Endothelial cell of umbilical vein (primary cell): ENCODE measurements around the gene AMER3. TPM values are rescaled to one million over a fixed set of nuclear protein-coding genes. Genes with fewer than 3 reads are reported as not detected.

Experiments used
- BruUV-seq: library from RNA; stranded (reverse); fragments of 400-500 nt; replicated peaks from 2 replicates; lab custom pipeline; 2021; lab: Mats Ljungman, UMichigan
- CTCF ChIA-PET: fragments of 300-600, 350-600 bp; sonication (Branson Sonifier 250); formaldehyde crosslinking; loops from one replicate; lab custom pipeline; 2021; ENCODE audit warnings: antibody characterized with exemption, inconsistent platforms; lab: Charles Lee
- POLR2A ChIA-PET: fragments of 300-600, 350-600 bp; sonication (Branson Sonifier 250); formaldehyde crosslinking; loops from one replicate; lab custom pipeline; 2021; ENCODE audit warnings: antibody characterized with exemption, inconsistent platforms; lab: Charles Lee
- DNase-seq: peaks from one replicate; pipeline ENCODE4 v3.0.0-alpha.2; 2011; ENCODE audit warnings: low read depth, low spot score
- FAIRE-seq: peaks from 2 replicates; lab custom pipeline; 2011; peaks lifted over from hg19 to GRCh38; lab: Jason Lieb, UNC
- H2AFZ ChIP-seq: 2 replicates; pipeline ENCODE4 v1.6.0; 2012; ENCODE audit warnings: low read depth, low read length, control low read depth, inconsistent platforms
- H3K27ac ChIP-seq: 2 replicates; pipeline ENCODE4 v1.5.1; 2011; ENCODE audit warnings: low read depth, mild to moderate bottlenecking, control low read depth, low read length, moderate library complexity; ENCODE audit not compliant: insufficient read depth
- H3K27me3 ChIP-seq, 2 experiments: 2 replicates each; pipeline versions ENCODE4 v1.6.0 to v1.6.1; 2011; ENCODE audit warnings: low read length in 2 of 2, mixed read lengths in 1 of 2; ENCODE audit not compliant: control insufficient read depth in 2 of 2, insufficient read depth in 2 of 2
- H3K36me3 ChIP-seq, 2 experiments: 2 replicates in 1 of 2; 3 replicates in 1 of 2; pipeline ENCODE4 v1.5.1; 2011; ENCODE audit warnings: low read length in 2 of 2, mild to moderate bottlenecking in 1 of 2, moderate library complexity in 1 of 2; ENCODE audit not compliant: control insufficient read depth in 2 of 2, insufficient read depth in 2 of 2; ENCODE audit errors: extremely low read depth in 1 of 2
- H3K4me1 ChIP-seq: 3 replicates; pipeline ENCODE4 v1.5.1; 2011; ENCODE audit warnings: mild to moderate bottlenecking, low read length; ENCODE audit not compliant: control insufficient read depth, insufficient read depth; ENCODE audit errors: extremely low read depth
- H3K4me2 ChIP-seq: 2 replicates; pipeline ENCODE4 v1.6.1; 2011; ENCODE audit warnings: low read length, control low read depth, mixed read lengths; ENCODE audit not compliant: insufficient read depth
- H3K4me3 ChIP-seq, 3 experiments: fragments of 200-600 bp in 1 of 3; sonication (generic), shearing (Covaris generic) in 1 of 3; replicated peaks in 1 of 3; 2 replicates each; pipeline ENCODE4 v1.5.1; 2011 to 2016; ENCODE audit warnings: control low read depth in 3 of 3, low read length in 3 of 3, mild to moderate bottlenecking in 2 of 3, inconsistent platforms in 1 of 3, low read depth in 1 of 3, moderate library complexity in 1 of 3; ENCODE audit not compliant: insufficient read depth in 1 of 3
- H3K79me2 ChIP-seq: 2 replicates; pipeline ENCODE4 v1.6.0; 2012; ENCODE audit warnings: low read length, inconsistent platforms; ENCODE audit not compliant: control insufficient read depth, insufficient read depth
- H3K9ac ChIP-seq: replicated peaks from 2 replicates; pipeline ENCODE3; 2011; ENCODE audit warnings: low read length, control low read depth; ENCODE audit not compliant: insufficient read depth; ENCODE audit errors: extremely low read depth
- H3K9me1 ChIP-seq: replicated peaks from 3 replicates; pipeline ENCODE4 v1.6.0; 2011; ENCODE audit warnings: mild to moderate bottlenecking, low read length; ENCODE audit not compliant: control insufficient read depth, insufficient read depth; ENCODE audit errors: extremely low read depth
- H3K9me3 ChIP-seq: replicated peaks from 2 replicates; pipeline ENCODE4 v1.5.1; 2012; ENCODE audit warnings: low read length, inconsistent platforms; ENCODE audit not compliant: control insufficient read depth, insufficient read depth
- H4K20me1 ChIP-seq: replicated peaks from 2 replicates; pipeline ENCODE3; 2011; ENCODE audit warnings: mild to moderate bottlenecking, low read length; ENCODE audit not compliant: control insufficient read depth, insufficient read depth; ENCODE audit errors: extremely low read depth
- EZH2 ChIP-seq: IDR thresholded peaks from 2 replicates; pipeline ENCODE4 v1.6.1; 2012; ENCODE audit warnings: borderline replicate concordance, low read depth, mild to moderate bottlenecking, moderate library complexity, low read length, inconsistent platforms; ENCODE audit not compliant: severe bottlenecking
- FOS ChIP-seq: IDR thresholded peaks from 2 replicates; pipeline ENCODE4 v1.6.1; 2011; ENCODE audit warnings: mild to moderate bottlenecking, low read length, moderate library complexity, borderline replicate concordance; ENCODE audit not compliant: insufficient read depth
- GATA2 ChIP-seq: IDR thresholded peaks from 2 replicates; pipeline ENCODE4 v1.7.0; 2011; ENCODE audit warnings: low read depth, mild to moderate bottlenecking, moderate library complexity, mixed read lengths, low read length; ENCODE audit not compliant: insufficient read length, insufficient read depth
- JUN ChIP-seq: IDR thresholded peaks from 2 replicates; pipeline ENCODE4 v1.6.1; 2011; ENCODE audit warnings: borderline replicate concordance, low read depth; ENCODE audit not compliant: insufficient read length, insufficient read depth
- MYC ChIP-seq: IDR thresholded peaks from one replicate; pipeline ENCODE4 v1.6.1; 2011; ENCODE audit warnings: mild to moderate bottlenecking, low read depth, low read length
- dilution Hi-C: fragments of 300-500 bp; cut with MboI; formaldehyde crosslinking; loops from one replicate; pipeline ENCODE4 v1.15.0; 2019; ENCODE audit warnings: low sequenced_read_pairs; ENCODE audit not compliant: extremely low pct_ligation_motif_present
- intact Hi-C: fragments of 100-400 bp; cut with micrococcal nuclease; formaldehyde crosslinking; loops from one replicate; pipeline ENCODE4 v1.10.0; 2022
- polyA plus RNA-seq, 4 experiments: library from polyadenylated mRNA; depleted of rRNA in 3 of 4; stranded (reverse) in 3 of 4; unstranded in 1 of 4; fragments of >200 nt; gene quantifications; 2 replicates each; pipeline versions ENCODE4 v1.2.1 to v1.2.3, GENCODE V29; 2011 to 2012; ENCODE audit warnings: missing spikeins in 1 of 4
- total RNA-seq: library from RNA; stranded (reverse); gene quantifications from 2 replicates; pipeline ENCODE4 v1.2.3, GENCODE V29; 2021
- TF ChIP-seq, protein P1 (sequence below), 2 donors: IDR thresholded peaks; 1 replicate in 1 of 2; 2 replicates in 1 of 2; pipeline ENCODE4 v1.5.1; 2011; ENCODE audit warnings: low read length in 2 of 2, mild to moderate bottlenecking in 2 of 2, moderate library complexity in 2 of 2, control low read depth in 1 of 2, inconsistent platforms in 1 of 2, low read depth in 1 of 2; ENCODE audit not compliant: insufficient read depth in 1 of 2; ENCODE audit errors: extremely low read depth in 1 of 2
- TF ChIP-seq, protein P2 (sequence below): IDR thresholded peaks from 2 replicates; pipeline ENCODE4 v1.6.1; 2011; ENCODE audit not compliant: insufficient read depth, insufficient read length

Gene AMER3
- total and polyA plus RNA-seq, 2 donors (not counting 3 experiments of a cell fraction or from before 2014, with no cell fraction given), result not detected

DNA sequence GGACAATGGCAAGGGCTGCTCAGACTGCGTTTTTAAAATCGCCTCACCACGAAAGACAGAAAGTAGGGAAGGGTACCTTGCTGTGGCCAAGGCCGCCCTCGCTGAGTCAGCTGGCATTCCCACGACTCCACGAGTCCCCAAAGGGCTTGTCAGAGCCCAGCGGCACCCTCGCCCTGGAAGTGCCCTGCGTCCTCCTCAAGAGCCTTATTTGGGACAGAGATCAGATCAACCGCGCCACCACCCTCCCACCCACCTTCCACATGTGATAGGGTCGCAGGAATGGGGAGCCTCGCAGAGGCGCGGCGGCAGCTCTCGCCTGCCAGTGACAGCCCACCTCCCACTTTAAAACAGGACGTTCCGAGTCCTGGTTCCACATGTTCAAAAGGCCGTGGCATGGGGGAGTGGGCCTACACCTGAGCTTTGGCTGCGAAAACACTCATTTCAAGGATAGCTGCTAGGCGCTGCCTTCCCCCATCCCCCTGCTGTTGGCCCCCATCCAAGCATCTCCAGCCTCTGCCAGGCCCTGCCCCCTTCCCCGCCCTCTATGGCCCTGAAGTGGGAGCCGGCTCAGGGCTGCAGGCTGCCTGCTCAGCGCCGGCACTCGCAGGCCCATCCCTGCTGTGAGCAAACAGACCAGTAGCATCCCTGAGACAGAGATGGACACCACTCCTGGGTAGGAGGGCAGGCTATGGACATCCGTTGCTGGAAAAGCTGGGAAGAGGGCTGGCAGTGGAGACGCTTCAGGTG, 43.3 kb downstream of the AMER3 start:
- H3K9me3 ChIP-seq, result no peaks in the 10 kb centered on the region
- FAIRE-seq, result no peak
- peak overlapping the region; percentile 98 for H2AFZ ChIP-seq
- POLR2A ChIA-PET, result no interaction called here
- H3K4me1 ChIP-seq, result peaks cover 7% of the 10 kb centered on the region
- dilution Hi-C loops, result no loop called here
- TF ChIP-seq, protein P1, sequence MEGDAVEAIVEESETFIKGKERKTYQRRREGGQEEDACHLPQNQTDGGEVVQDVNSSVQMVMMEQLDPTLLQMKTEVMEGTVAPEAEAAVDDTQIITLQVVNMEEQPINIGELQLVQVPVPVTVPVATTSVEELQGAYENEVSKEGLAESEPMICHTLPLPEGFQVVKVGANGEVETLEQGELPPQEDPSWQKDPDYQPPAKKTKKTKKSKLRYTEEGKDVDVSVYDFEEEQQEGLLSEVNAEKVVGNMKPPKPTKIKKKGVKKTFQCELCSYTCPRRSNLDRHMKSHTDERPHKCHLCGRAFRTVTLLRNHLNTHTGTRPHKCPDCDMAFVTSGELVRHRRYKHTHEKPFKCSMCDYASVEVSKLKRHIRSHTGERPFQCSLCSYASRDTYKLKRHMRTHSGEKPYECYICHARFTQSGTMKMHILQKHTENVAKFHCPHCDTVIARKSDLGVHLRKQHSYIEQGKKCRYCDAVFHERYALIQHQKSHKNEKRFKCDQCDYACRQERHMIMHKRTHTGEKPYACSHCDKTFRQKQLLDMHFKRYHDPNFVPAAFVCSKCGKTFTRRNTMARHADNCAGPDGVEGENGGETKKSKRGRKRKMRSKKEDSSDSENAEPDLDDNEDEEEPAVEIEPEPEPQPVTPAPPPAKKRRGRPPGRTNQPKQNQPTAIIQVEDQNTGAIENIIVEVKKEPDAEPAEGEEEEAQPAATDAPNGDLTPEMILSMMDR (IDR thresholded peaks at IDR 0.05; ENCODE audit: extremely low read depth in 1 of 2, insufficient read depth in 1 of 2, low read depth in 1 of 2, low read length in 2 of 2), result no peak
- TF ChIP-seq FOS, result no peak
- TF ChIP-seq, protein P2, sequence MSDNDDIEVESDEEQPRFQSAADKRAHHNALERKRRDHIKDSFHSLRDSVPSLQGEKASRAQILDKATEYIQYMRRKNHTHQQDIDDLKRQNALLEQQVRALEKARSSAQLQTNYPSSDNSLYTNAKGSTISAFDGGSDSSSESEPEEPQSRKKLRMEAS, result no peak
- TF ChIP-seq MYC, result no peak
- no peak for TF ChIP-seq EZH2
- no peak for TF ChIP-seq GATA2
- no peak for TF ChIP-seq JUN
- no TSS peak for BruUV-seq
- intact Hi-C loops, result loop anchor here (1.0 to 10.0 kb wide), 6 partner anchors 26 to 304 kb away; partner anchors contain the start of gene ARHGEF4
- no peaks in the 10 kb centered on the region for H3K79me2 ChIP-seq
- CTCF ChIA-PET, result interaction anchor here (1.8 to 6.5 kb wide), 3 partner anchors 22 to 121 kb away, joined by 11 to 141 read pairs (median 66); no protein-coding TSS in a partner anchor
- no peak overlapping the region for H3K4me3 ChIP-seq
- no peak overlapping the region for H3K27ac ChIP-seq
- H3K36me3 ChIP-seq, result no peaks in the 10 kb centered on the region
- no peaks in the 10 kb centered on the region for H3K9me1 ChIP-seq
- H3K4me2 ChIP-seq, result peak overlapping the region; percentile 66
- no peak for DNase-seq
- no peaks in the 10 kb centered on the region for H4K20me1 ChIP-seq
- peaks cover 0 to 3% of the 10 kb centered on the region in 2 experiments for H3K27me3 ChIP-seq
- no peak overlapping the region for H3K9ac ChIP-seq
